Endodermal cell (in vitro differentiated cells): ENCODE results near the gene WNK2. TPM values are rescaled to one million over a fixed set of nuclear protein-coding genes. Genes with fewer than 3 reads are reported as not detected.

Experiments used
- DNase-seq: peaks from one replicate; pipeline ENCODE4 v3.0.0-alpha.2; 2017
- H3K27ac ChIP-seq: 2 replicates; pipeline ENCODE4 v1.5.1; 2013; ENCODE audit warnings: mild to moderate bottlenecking, low read depth, low read length, moderate library complexity
- H3K27me3 ChIP-seq: 2 replicates; pipeline ENCODE4 v1.6.1; 2013; ENCODE audit warnings: mild to moderate bottlenecking, low read length, moderate library complexity; ENCODE audit not compliant: insufficient read depth, control insufficient read depth, poor library complexity, severe bottlenecking
- H3K36me3 ChIP-seq: 2 replicates; pipeline ENCODE4 v1.7.0; 2013; ENCODE audit warnings: mild to moderate bottlenecking, low read length, moderate library complexity; ENCODE audit not compliant: control insufficient read depth, insufficient read depth
- H3K4me1 ChIP-seq: one replicate; pipeline ENCODE4 v1.7.0; 2013; ENCODE audit warnings: low read length; ENCODE audit not compliant: control insufficient read depth, insufficient read depth
- H3K4me3 ChIP-seq: 2 replicates; pipeline ENCODE4 v1.5.1; 2013; ENCODE audit warnings: mild to moderate bottlenecking, low read length, moderate library complexity
- H3K9ac ChIP-seq: 2 replicates; pipeline ENCODE4 v1.6.1; 2013; ENCODE audit warnings: mild to moderate bottlenecking, low read length, moderate library complexity; ENCODE audit not compliant: poor library complexity, severe bottlenecking; ENCODE audit errors: extremely low read depth
- H3K9me3 ChIP-seq: 2 replicates; pipeline ENCODE4 v1.6.1; 2013; ENCODE audit warnings: mild to moderate bottlenecking, low read length, moderate library complexity; ENCODE audit not compliant: control insufficient read depth
- H3K27ac Mint-ChIP-seq: 2 replicates; pipeline ENCODE4 v1.8.0; 2020; ENCODE audit warnings: mixed read lengths
- H3K27me3 Mint-ChIP-seq: 2 replicates; pipeline ENCODE4 v1.8.0; 2021; ENCODE audit warnings: mild to moderate bottlenecking, mixed read lengths; ENCODE audit not compliant: insufficient read depth
- H3K36me3 Mint-ChIP-seq: 2 replicates; pipeline ENCODE4 v1.8.0; 2020; ENCODE audit warnings: low read depth, mixed read lengths
- H3K4me1 Mint-ChIP-seq: 2 replicates; pipeline ENCODE4 v1.8.0; 2020; ENCODE audit warnings: mixed read lengths
- H3K4me3 Mint-ChIP-seq: 2 replicates; pipeline ENCODE4 v1.8.0; 2020; ENCODE audit warnings: mild to moderate bottlenecking, moderate library complexity, mixed read lengths
- H3K9me3 Mint-ChIP-seq: 2 replicates; pipeline ENCODE4 v1.8.0; 2020; ENCODE audit warnings: mild to moderate bottlenecking, mixed read lengths
- CTCF ChIP-seq: fragments of 200-600 bp; sonication (generic); conservative IDR thresholded peaks from 2 replicates; pipeline ENCODE4 v1.5.0; 2021; ENCODE audit warnings: antibody characterized with exemption, mild to moderate bottlenecking
- WGBS, 2 experiments: methylation state at CpG; one replicate each; pipeline versions ENCODE4 v1.1.5 to v1.1.7; 2013; ENCODE audit warnings: missing lambda C conversion rate in 2 of 2, mixed read lengths in 1 of 2; ENCODE audit not compliant: insufficient coverage in 1 of 2, insufficient read length in 1 of 2; 5-methylcytosine and 5-hydroxymethylcytosine counted together
- total RNA-seq, 2 donors: library from RNA; stranded (reverse); fragmentation: NEBNext Ultra II Directional in 1 of 2; extraction: Animal tissue kit (Norgen Biotek cat#: 25700) in 1 of 2; gene quantifications; 2 replicates in 1 of 2; 3 replicates in 1 of 2; pipeline ENCODE4 v1.2.1, GENCODE V29; 2021

WNK2 gene
- total RNA-seq, 2 donors from 2014 or later = 46.1 to 48.8 TPM

GRCh38 chr9:93137362-93137761 is 46.6 kb upstream of the WNK2 start:
- Histone ChIP-seq H3K9me3 (no peaks in the 10 kb centered on the region), H3K4me3 (no peak overlapping the region), H3K27me3 (peaks cover 10% of the 10 kb centered on the region), H3K27ac (no peak overlapping the region), H3K9ac (no peak overlapping the region), H3K36me3 (no peaks in the 10 kb centered on the region), H3K4me1 (peaks cover 8% of the 10 kb centered on the region)
- Mint-ChIP-seq H3K4me3 (no peak overlapping the region), H3K36me3 (no peaks in the 10 kb centered on the region), H3K4me1 (peaks cover 12% of the 10 kb centered on the region), H3K27ac (no peak overlapping the region), H3K27me3 (peaks cover 19% of the 10 kb centered on the region), H3K9me3 (peaks cover 2% of the 10 kb centered on the region)
- 86 to 97% methylated on average over 6 to 11 of the region's 11 CpGs for WGBS, 2 experiments
- no peak for DNase-seq
- no peak for TF ChIP-seq CTCF

- H3K27ac Mint-ChIP-seq = no peak overlapping the region
- H3K4me1 Mint-ChIP-seq = peaks cover 3% of the 10 kb centered on the region
- H3K9me3 Mint-ChIP-seq = peaks cover 2% of the 10 kb centered on the region
- Histone ChIP-seq H3K27me3 (peaks cover 10% of the 10 kb centered on the region), H3K4me1 (peaks cover 1% of the 10 kb centered on the region), H3K27ac (no peak overlapping the region), H3K9ac (no peak overlapping the region), H3K9me3 (no peaks in the 10 kb centered on the region), H3K36me3 (no peaks in the 10 kb centered on the region), H3K4me3 (no peak overlapping the region)
- TF ChIP-seq CTCF = no peak
- H3K4me3 Mint-ChIP-seq = no peak overlapping the region
- no peaks in the 10 kb centered on the region for H3K36me3 Mint-ChIP-seq
- DNase-seq = no peak
- peaks cover 19% of the 10 kb centered on the region for H3K27me3 Mint-ChIP-seq
- 78% methylated on average over 5 to 7 of the region's 7 CpGs for WGBS, 2 experiments
These were observed 45.7 kb upstream of the WNK2 start for GRCh38 chr9:93138171-93138764.

GRCh38 chr9:93139365-93140182 is 44.4 kb upstream of the WNK2 start:
- no peak overlapping the region for H3K9ac ChIP-seq

More at GRCh38 chr9:93139365-93140182, 44.4 kb upstream of the WNK2 start:
- H3K36me3 Mint-ChIP-seq = no peaks in the 10 kb centered on the region
- DNase-seq = no peak
- no peaks in the 10 kb centered on the region for H3K36me3 ChIP-seq
- no peak for TF ChIP-seq CTCF
- peaks cover 2% of the 10 kb centered on the region for H3K9me3 Mint-ChIP-seq
- H3K27me3 Mint-ChIP-seq = peaks cover 19% of the 10 kb centered on the region
- peaks cover 1% of the 10 kb centered on the region for H3K4me1 Mint-ChIP-seq
- no peak overlapping the region for H3K4me3 Mint-ChIP-seq
- no peak overlapping the region for H3K27ac Mint-ChIP-seq
- H3K4me3 ChIP-seq = no peak overlapping the region
- WGBS, 2 experiments = 92 to 93% methylated on average over 5 to 16 of the region's 16 CpGs
- H3K4me1 ChIP-seq = no peaks in the 10 kb centered on the region
- no peaks in the 10 kb centered on the region for H3K9me3 ChIP-seq
- peaks cover 10% of the 10 kb centered on the region for H3K27me3 ChIP-seq
- H3K27ac ChIP-seq = no peak overlapping the region
